H54 (cell line): ENCODE results near the gene BMPR2.
"Not testable (repeated sequence)": the region's sequence is repeated elsewhere in the genome, so short reads cannot be mapped to it uniquely, and the experiment has no call there.

Source experiments
- DNase-seq: peaks from one replicate; pipeline ENCODE4 v3.0.0; 2011; ENCODE audit warnings: low spot score, mixed read lengths; ENCODE audit not compliant: insufficient read length
- FAIRE-seq: peaks from 3 replicates; lab custom pipeline; 2011; peaks lifted over from hg19 to GRCh38; lab: Jason Lieb, UNC
- POLR2A ChIP-seq: IDR thresholded peaks from 2 replicates; pipeline ENCODE4 v1.6.1; 2011; ENCODE audit warnings: low read depth, mild to moderate bottlenecking, low read length

BMPR2 gene

DNA sequence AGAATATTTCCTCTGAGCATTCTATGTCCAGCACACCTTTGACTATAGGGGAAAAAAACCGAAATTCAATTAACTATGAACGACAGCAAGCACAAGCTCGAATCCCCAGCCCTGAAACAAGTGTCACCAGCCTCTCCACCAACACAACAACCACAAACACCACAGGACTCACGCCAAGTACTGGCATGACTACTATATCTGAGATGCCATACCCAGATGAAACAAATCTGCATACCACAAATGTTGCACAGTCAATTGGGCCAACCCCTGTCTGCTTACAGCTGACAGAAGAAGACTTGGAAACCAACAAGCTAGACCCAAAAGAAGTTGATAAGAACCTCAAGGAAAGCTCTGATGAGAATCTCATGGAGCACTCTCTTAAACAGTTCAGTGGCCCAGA, 179.2 kb downstream of the BMPR2 start:
- no peak for FAIRE-seq
- no peak for DNase-seq
- no peak for TF ChIP-seq POLR2A

DNA sequence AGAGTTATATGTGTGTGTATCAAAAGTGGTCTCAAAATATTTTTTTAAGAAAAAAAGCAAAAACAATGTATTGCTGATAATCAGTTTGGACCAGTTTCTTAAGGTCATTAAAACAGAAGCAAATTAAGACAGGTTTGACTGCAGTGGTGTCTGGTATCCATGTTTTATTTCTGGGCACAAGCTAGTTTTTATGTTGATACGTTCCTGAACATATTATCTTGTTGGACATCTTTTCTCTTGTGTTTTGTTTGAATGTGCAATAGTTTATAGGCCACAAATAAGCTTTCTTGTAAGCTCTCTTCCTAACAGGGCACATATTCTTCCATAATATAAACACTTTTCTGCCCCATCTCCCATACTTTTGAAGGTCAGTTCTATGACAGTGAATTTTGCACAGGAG, 184.1 kb downstream of the BMPR2 start:
- TF ChIP-seq POLR2A: no peak
- DNase-seq (no peak), FAIRE-seq (no peak)

DNA sequence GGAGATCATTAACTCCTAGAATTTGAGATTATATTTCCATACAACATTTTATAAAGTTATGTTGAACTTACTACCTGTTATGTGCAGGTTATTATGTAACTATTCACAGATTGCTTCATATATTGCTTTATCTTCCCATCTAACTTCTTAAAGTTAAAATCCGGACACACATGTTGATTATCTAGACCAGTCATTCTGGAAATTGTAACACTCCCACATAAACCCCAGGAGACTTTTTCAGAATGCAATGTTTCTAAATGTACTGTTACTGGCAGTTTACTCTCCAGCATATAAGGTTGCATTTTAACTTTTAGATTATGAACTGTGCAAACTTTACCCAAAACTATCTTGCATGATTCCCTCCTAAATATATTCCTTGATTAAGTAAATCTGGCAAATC, 188.1 kb downstream of the BMPR2 start:
- DNase-seq (no peak), FAIRE-seq (no peak)
- no peak for TF ChIP-seq POLR2A

- DNase-seq (no peak), FAIRE-seq (no peak)
- no peak for TF ChIP-seq POLR2A
These were observed 190.2 kb downstream of the BMPR2 start for GRCh38 chr2:202566286-202566685.

GRCh38 chr2:202574541-202574940, 198.4 kb downstream of the BMPR2 start:
- FAIRE-seq (no peak), DNase-seq (no peak)
- no peak for TF ChIP-seq POLR2A

DNA sequence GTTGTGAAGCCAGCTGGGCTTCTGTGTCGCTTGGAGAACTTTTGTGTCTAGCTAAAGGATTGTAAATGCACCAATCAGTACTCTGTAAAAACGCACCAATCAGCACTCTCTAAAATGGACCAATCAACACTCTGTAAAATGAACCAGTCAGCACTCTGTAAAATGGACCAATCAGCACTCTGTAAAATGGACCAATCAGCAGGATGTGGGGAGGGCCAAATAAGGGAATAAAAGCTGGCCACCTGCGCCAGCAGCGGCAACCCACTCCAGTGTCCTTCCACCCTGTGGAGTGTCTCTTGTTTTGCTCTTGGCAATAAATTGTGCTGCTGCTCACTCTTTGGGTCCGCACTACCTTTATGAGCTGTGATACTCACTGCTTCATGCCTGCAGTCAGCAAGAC, 199.1 kb downstream of the BMPR2 start:
- FAIRE-seq: not testable (repeated sequence)

GRCh38 chr2:202577250-202578183, 201.4 kb downstream of the BMPR2 start:
- DNase-seq: no peak
- no peak for FAIRE-seq
- no peak for TF ChIP-seq POLR2A

More for the DNA sequence above, 199.1 kb downstream of the BMPR2 start:
- not testable (repeated sequence) for DNase-seq

DNA sequence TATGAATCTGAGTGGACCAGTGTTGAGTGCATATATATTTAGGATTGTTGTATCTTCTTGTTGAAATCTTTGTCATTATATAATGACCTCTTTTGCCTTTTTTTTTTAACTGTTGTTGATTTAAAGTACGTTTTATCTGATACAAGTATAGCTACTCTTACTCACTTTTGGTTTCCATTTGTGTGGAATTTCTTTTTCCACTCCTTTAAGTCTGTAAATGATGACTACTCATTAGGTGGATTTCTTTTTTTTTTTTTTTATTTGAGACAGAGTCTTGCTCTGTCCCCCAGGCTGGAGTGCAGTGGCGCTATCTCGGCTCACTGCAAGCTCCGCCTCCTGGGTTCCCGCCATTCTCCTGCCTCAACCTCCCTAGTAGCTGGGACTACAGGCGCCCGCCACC, 206.7 kb downstream of the BMPR2 start:
- FAIRE-seq, DNase-seq: not testable (repeated sequence)

DNA sequence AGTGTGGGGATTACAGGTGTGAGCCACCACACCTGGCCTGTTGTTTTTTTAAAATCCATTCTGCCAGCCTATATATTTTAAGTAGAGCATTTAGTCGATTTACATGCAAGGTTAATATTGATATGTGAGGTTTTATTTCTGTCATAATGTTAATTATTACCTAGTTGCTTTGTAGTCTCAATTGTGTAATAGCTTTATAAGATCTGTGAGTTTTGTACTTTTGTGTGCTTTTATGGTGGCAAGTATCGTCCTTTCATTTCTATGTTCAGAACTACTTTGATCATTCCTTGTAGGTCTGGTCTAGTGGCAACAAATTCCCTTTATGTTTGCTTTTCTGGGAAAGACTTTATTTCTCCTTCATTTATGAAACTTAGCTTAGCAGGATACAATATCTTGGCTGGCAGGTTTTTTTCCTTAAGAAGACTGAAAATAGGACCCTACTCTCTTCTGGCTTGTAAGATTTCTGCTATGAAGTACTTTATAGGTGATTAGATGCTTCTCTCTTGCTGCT, 207.6 kb downstream of the BMPR2 start:
- no peak for FAIRE-seq
- no peak for TF ChIP-seq POLR2A
- DNase-seq: no peak

DNA sequence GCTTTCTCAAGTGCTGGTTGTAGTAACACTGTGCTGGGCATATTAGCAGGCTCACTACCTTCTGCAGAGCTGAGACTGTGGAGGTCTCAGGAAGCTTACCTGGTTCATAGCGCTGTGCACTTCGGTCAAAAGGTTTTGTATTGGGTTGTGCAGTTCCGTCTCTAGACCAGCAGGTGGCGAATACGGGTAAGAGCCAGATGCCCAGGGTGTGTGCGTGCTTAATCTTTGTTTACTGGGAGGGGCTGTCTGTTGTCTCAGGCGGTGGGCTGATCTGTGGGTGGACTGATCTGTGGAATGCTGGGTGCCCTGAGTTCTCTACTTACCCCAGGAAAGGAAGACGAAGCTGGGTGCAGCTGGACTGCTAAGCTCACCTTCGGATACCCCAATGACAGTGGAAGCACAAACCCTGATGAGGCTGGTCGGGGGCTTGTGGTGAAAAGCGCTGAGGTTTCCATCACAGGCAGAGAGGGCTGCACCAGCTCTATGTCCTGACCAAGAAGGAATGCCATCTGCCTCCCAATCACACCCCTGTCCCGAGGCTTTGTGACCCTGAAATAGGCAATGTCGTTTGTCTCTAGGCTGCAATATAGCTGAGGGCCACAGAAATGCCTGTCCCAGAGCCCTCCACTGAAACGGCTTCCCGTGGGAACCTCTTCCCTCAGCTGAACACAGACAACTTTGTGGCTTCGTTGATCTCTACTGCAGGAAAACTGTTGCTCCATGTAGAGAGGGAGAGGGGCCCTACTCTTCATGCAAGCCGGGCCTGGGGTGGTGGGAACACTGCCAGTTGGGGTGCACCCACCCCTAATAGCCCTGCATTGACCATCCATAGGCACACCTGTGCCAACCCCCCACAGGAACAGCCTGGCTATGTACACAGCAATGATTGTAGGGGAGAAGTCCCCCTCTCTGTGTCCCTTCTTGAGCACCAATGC, 212.8 kb downstream of the BMPR2 start:
- FAIRE-seq (peak; percentile 92), DNase-seq (peak; percentile 60)
- TF ChIP-seq POLR2A: no peak

GRCh38 chr2:202589582-202589949, 213.4 kb downstream of the BMPR2 start:
- TF ChIP-seq POLR2A: no peak
- DNase-seq: no peak
- FAIRE-seq: no peak

GRCh38 chr2:202592566-202592965, 216.4 kb downstream of the BMPR2 start:
- DNase-seq: no peak
- no peak for TF ChIP-seq POLR2A
- no peak for FAIRE-seq

DNA sequence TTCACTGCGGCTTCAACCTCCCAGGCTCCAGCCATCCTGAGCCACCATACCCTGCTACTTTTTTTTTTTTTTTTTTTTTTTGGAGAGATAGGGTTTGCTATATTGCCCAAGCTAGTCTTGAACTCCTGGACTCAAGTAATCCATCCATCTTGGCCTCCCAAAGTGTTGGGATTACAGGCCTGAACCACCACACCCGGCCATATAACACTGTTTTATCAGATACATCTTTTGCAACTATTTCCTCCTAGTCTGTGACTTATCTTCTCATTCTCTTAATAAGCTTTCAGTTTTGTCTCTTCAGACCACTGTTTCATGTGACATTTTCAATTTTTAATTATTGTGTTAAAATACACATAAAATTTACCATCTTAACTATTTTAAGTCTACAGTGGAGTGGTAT, 223.0 kb downstream of the BMPR2 start:
- FAIRE-seq (no peak), DNase-seq (no peak)
- TF ChIP-seq POLR2A: no peak

GRCh38 chr2:202599911-202600310, 223.8 kb downstream of the BMPR2 start:
- DNase-seq (no peak), FAIRE-seq (no peak)
- no peak for TF ChIP-seq POLR2A
